ENCODE results near the gene FREM1.

Gene FREM1

DNA sequence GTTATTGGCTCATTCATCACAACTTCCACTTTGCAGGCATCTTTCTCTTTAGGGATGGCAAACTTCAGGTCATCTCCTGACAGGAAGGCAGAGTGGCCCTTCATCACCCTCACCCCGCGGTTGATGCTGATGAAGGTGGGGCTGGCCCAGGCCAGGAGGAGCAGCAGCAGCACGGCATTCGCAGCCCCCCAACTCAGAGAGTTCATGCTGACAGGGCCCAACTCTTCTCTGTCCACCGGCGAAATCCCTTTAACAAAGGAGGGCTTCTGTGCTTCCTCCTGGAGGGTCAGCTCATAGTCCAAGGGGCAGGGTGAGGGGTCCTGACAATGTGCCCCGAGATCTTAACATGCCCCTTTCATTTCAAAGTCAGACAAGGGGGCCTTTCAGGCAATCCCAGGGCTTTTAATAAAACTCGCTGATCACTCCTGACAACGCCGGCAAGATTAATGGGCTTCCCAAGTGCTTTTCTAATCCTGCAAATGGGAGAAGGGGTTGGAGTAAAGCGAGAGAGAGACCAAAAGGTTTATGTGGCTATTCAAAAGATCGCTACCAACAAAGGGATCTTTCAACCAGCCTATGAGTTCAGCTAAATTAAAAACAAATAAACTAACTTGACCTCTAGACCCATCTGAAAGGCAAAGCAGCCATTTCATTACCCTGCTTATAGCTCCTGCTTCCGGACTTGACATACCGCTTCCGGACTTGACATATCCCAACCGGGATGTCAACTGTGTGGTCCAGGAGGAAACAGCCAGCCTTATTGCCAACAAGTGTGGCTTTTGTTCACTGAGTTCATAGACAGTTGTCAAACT lies 41.2 kb downstream of the FREM1 start:
- DNase-seq (ENCODE audit: low read depth in 2 of 2), result no peak

DNA sequence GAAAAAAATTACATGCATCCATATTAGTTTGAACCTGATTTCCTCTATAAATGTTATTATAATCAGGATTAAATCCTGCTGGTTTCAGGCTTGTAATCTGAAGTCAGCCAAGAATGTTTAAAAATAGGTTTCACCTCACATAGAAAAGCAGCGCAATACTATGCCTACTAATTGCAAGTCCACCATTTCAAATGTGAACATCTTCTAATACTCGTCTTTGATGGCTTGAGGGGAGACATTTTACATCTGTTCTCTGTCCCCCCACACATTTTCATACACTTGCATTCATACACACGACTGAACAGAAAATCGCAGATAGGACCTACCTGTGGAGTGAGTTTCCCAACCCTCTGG lies 41.8 kb downstream of the FREM1 start:
- DNase-seq (ENCODE audit: low read depth in 2 of 2), result no peak

DNA sequence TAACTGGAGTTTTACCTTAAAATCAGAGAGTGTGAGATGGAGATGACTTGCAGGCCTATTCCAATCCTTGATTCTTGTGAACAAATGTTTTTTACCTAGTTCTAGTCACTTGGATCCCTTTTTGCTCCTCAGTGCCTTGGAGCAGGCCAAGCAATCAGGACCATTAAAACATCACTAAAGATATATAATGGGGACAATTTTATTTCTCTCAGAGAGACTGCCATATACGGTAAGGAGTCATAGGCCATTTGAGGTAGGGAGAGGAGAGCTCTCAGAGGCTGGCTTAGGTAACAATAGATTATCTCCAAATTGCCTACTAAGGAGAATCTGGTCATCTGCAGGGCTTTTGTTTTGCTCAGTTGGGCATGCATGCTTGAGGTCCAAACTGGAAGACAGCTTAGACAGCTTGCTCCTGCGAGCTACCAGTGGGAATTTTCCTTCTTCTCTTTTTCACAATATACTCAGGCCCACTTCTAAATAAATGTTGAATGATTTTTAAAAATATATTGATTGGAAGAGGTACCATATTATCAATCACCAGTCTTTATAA lies 44.0 kb downstream of the FREM1 start:
- DNase-seq (ENCODE audit: low read depth in 2 of 2), result no peak

DNA sequence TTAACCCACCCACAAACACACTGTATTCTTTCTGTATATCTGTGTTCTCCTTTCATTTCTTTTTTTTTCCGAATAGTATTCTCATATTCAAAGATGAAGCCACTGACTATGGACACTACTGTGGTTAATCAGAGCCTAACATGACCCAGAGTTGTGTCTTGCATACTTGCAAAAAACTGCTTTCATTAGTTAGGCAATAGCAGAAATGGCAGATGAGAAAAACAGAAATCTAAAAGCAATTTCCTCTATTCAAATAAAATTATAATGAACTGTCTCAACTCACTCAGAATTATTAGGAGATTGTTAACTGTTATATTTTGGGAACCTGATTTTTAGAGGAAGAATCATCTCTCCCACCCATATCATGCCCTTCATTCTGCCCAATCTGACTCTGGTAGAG lies 45.9 kb downstream of the FREM1 start:
- no peak for DNase-seq (ENCODE audit: low read depth in 2 of 2)

DNA sequence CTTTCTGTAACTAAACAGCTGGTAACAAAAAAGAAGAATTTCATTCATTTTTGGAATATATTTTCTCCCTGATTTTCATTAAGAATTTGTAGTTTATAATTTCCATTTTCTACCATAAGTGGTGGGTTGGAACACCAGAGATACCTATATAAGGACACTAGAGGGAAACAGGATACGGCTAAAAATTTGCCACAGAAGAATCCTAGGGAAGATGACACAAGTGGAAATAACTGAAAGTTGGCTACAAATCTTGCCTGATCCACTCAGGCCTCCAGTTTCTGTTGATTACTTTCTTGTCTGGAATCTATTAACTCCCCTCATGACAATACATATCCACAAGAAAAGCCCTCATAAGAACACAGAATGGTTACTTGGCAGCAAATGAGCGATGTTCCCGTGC lies 46.8 kb downstream of the FREM1 start:
- DNase-seq (ENCODE audit: low read depth in 2 of 2), result no peak

DNA sequence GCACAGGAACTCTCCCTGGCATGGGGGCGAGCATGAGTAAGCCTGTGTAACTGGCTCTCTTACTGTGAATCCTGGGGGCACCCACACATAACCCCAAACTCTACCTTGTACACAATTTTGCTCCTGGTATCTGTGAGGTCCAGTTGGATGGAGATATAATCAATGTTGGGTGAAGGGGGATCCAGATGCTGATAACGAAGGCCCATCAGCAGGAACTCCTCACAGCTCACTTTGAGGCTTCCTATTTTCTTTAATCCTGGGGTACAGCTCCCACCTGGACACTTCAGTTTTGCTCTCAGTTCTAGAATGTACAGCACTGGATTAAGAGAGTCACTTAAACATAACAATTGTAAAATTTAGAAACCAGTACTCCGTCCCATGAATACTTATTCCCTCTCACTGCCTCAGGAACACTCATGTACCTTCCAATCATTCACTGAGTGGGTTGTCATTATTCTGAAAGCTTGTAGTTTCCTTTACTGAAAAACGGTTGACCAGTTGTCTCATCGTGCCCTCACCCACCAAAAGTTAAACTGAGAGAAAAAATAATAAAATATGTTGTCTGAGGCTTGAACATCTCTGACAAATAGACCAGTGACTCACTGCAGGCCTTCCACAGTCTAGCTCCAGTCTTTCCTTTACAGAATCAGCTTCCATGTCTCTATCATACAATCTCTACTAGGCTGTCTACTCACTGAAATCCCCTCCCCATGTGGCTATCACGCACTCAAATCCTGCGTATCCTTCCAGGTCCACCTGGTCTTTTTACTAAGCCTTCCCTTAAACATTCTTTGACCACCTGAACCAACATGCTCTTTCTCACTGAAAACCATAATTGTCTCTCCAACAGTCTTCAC lies 52.6 kb downstream of the FREM1 start:
- no peak for DNase-seq (ENCODE audit: low read depth in 2 of 2)

DNA sequence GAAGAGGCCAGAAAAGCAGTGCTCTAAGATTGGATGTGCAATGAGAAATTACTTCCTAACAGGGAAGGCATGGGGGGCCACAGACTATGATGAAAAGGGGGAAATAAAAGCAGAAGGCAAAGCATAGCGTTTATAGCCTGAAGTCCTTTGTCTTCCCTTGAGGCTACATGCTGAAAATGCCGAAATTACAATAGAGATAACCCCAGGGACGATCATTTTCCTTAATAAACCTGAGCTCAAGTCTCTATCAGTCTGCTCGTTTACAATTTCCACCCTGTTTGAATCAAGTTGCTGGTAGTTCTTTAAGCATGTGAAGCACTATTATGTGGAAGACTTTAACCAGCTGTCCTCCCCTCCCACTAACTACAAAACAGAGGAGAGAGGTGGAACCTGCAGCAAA lies 60.4 kb downstream of the FREM1 start:
- DNase-seq (ENCODE audit: low read depth in 2 of 2), result no peak

DNA sequence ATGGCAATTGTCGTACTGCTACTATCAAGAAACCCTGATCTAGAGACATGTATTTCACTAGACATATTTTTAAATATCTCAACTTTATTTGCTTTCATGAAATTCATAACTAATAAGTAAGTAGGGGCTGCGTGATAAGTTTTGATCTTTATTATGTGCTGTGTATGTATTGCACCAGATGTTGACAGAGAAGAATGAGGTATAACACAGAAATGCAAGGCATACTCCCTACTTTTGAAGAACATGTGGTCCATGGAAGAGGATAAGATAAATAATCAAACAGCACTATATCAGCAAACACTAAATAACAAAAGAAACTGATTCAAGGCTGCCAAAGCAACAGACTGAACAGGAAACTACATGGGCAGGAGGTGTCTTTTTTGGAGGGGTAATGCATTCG lies 60.9 kb downstream of the FREM1 start:
- DNase-seq (ENCODE audit: low read depth in 2 of 2), result no peak

DNA sequence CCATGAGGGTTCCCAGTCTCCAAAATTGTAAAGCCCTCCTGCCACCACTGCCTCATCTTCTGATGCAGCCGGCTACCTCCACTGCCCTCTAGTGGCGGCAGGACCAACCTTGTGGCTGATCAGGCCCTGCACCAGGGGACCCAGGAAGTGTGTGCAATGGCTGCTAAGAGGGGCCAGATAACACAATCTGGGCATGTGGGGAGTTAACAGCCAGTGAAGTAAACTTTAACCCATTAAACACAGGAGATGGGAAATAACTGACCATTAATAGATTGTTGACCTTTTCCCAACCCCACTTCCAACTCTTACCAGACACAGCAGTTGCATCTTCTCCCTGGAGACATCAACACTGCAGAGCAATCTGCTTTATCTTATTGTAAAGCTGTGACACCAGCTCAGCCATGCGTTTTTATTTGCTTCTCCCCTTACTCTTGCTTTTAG lies 63.3 kb downstream of the FREM1 start:
- DNase-seq (ENCODE audit: low read depth in 2 of 2), result peak; percentile 2 to 62

DNA sequence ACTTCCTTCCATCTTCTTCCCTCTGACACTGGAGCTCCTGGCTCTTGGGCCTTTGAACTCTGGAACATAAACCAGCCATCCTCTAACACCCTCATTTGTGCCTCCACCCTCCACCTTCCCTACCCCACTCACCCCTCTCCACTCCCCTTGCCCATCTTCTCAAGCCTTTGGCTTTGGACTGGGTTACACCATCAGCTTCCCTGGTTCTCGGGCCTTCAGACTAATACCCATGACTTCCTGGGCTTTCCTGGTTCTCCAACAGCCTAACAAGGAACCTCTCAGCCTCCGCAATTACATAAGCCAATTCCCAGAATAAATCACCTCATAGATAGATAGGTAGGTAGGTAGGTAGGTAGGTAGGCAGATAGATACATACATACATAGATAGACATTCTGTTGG lies 67.1 kb downstream of the FREM1 start:
- no peak for DNase-seq (ENCODE audit: low read depth in 2 of 2)

DNA sequence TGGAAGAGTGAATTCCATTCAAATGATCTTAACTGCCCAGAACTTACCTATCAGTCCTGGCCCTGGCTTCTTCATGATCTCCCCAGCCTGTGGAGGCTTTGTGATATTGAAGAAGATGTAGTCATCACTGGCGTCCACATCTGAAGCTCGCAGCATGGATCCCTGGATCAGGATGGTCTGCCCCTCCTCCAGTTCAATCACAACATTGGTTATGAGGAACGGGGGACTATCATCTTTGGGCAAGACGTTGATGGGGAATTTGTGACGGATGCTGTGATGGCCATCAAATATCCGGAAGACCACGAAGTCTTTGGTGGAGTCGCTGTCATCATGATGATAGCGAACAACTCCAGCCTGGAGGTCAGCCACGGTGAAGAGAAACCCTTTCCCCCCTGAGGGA lies 68.0 kb downstream of the FREM1 start:
- DNase-seq (ENCODE audit: low read depth in 2 of 2), result no peak

DNA sequence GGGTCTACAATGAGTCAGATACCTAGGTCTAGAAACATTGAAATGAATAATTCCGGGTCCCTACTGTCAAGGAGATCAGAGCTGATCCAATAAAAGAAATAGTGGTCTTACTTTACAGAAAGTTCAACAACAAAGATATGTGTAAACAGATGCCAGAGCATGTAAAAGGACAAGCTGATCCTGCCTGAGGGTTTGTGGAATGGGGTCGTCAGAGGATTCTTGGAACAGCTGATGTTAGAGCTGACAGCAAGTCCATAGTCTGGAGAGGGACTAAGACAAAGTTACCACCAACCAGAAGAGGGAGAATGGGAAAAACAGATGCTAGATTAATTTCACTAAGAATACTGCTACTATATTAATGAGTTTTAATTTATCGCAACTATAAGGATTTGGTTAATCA lies 71.5 kb downstream of the FREM1 start:
- no peak for DNase-seq (ENCODE audit: low read depth in 2 of 2)

DNA sequence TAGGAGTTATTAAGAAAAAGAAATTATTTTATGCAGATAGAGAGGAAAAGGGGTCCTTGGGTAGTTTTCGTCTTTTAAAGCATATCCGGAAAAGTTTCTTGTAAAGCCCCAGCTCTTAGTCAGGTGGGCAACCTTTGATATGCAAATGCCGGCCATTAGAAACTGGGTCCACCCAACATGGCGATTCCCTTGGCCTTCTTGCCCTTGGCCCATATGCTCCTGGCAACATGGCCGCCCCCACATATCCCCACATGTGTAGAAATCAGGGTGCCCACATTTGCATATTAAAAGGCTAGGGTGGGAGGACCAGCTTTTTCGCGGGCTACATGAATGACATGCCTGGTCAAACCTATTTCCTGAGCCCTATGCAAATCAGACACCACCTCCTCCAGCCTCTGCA lies 73.3 kb downstream of the FREM1 start:
- no peak for DNase-seq (ENCODE audit: low read depth in 2 of 2)

DNA sequence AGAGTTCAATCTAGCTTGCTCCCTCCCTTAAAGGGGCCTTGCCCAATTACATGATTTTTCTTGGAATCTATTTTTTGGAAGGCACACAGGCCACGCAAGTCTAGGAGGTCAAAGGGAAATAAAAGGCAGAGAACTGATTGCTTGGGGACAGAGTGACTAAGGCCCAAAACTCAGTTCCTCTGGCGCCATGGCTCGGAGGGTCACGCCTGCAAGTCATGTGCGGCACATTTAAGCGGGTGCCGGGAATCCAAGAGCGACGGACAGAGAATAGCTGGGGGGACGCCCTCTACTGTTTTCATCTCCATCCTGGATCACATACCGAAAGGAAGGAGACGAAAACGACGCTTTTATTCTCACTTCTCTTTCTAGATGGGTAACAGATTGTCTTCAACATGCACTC lies 78.6 kb downstream of the FREM1 start:
- DNase-seq (ENCODE audit: low read depth in 2 of 2), result no peak

DNA sequence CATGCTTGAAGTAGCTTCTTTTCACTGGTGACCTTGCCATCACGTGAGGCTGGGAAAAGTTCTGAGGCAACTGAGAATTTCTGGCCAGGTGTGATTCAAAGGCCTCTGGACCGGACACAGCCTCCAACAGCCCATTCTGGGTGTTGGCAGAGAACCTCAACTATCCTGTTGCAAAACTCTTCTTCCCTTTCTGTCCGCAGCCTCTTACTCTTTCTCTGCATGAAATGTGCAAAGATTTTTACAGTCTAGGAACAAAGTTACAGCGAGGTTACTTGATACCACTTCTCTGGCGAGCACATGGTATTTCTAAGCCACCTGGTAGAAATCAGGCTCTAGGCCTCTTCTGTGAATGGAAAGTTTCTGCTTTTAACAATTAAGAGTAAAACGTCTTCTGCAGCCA lies 79.2 kb downstream of the FREM1 start:
- DNase-seq (ENCODE audit: low read depth in 2 of 2), result no peak

DNA sequence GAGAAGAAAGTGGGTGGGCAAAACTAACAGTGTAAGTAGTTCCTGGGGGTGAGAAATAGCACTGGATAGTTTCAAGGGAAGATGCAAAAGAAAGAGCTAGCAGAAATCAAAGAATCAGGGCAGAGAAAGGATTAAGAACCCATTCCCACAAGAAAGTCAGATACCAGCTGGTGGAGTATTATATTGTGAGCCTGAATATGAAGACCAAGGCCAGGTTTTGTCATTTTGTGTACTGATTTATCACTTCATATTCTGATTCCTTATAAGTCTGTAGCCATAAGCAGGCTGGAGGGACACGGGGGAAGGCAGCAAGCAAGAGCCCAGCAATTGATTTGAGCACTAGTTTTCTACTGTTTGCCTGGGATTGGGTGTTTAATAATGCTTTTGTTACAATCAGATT lies 80.2 kb downstream of the FREM1 start:
- DNase-seq (ENCODE audit: low read depth in 2 of 2), result no peak

DNA sequence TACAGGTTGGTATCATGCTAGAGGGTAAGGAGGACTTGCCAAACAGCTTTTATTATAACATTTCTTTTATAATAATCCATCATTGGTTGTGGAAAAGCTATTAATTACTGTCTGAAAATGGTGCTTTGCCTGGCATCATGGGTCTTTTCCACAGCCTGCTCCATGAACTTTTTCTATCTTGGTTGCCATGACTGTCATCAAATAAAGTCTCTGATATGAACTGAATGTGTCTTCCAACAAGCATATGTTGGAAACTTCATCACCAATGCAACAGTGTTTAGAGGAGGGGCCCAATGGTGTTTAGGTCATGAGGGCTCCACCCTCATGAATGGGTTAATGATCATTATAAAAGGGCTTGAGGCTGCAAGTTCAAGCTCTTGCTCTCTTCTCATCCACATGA lies 81.0 kb downstream of the FREM1 start:
- DNase-seq (ENCODE audit: low read depth in 2 of 2), result no peak

DNA sequence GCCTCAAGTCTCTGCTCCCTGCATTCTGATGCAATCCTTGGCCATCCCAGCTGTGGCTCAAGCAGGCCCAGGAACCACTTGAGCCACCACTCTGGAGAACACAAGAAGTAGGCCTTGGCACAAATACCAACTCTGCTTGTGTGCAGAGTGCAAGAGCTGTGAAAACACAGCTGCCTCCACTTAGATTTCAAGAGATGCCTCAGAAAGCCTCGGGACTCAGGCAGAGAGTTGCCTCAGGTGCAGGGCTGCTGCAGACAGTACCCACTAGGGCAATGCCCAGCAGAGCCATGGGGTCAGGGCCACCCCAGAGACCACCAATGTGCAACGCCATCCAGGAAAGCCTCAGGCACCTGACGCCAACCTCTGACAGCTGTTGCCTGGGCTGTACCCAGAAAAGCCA lies 82.4 kb downstream of the FREM1 start:
- DNase-seq (ENCODE audit: low read depth in 2 of 2), result no peak

DNA sequence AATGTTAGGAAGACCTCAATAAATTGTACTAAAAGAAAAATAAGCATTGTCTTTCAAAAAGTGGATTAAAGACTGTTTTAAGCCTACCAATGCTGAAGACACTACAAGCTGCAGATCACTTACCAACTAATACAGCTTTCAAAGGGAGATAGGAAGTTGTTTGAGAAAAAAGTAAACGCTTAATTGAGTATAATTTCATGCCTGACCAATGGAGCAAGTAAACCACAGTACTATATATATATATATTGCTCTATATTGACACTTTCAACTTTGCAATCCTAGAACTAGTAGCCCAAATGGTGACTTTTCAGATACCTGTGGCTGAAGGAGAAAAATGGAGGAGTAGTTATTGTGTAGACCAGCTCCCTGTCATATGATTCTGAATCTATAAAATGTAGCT lies 85.7 kb downstream of the FREM1 start:
- no peak for DNase-seq (ENCODE audit: low read depth in 2 of 2)

DNA sequence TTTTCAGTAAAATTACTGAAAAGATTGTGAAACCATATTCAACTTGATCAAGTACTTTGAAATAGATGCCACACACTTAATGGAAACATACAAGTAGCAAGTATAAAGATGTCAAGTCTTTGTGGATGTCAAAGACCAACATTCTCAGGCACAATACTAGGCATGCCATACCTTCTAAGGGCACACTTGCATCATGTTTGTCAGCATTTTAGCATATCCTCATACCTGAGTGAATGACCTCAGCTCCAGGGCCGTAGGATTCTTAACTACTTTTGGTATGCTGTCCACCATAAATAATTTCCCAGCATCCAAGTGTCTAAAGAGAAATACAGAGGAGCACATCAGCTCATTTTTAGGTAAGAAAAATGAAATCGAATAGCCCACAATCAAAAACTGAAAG lies 86.4 kb downstream of the FREM1 start:
- no peak for DNase-seq (ENCODE audit: low read depth in 2 of 2)

DNA sequence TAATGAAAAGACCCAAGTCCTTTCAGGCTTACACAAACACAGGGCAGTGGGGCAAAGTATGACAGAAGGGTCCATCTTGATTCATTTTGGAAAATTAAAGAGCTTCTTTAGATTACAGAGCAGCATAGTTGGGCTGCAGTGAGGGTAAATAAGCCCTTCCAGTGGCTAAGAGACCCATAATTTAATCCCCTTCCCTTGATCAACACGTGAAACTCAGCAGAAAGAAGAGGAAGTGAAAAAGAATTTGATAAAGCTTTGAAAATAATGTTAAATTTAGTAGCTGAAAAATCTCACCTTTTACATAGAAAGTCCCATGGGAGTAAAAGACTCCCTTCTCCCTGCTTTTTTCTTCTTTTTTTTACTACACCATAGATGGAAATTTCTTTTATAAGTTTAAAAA lies 87.6 kb downstream of the FREM1 start:
- DNase-seq (ENCODE audit: low read depth in 2 of 2), result no peak

DNA sequence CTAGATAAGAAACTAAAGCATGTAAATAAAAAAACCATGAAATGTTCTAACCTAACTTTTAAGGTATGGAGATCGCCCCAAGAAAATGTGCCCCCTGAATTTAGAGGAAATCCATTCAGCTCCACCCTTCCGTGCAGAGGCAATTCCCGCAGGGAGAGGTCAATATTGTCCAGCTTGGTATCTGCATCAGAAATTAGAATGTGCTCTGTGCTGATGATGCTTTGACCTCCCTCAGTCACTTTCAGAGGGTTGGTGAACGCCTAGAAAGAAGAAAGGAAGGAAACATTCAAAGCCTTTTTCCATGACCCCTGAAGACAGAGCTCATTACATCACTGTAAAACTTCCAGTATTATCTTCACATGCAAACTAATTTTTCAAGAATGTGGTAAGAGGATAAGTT lies 91.0 kb downstream of the FREM1 start:
- DNase-seq (ENCODE audit: low read depth in 2 of 2), result no peak

DNA sequence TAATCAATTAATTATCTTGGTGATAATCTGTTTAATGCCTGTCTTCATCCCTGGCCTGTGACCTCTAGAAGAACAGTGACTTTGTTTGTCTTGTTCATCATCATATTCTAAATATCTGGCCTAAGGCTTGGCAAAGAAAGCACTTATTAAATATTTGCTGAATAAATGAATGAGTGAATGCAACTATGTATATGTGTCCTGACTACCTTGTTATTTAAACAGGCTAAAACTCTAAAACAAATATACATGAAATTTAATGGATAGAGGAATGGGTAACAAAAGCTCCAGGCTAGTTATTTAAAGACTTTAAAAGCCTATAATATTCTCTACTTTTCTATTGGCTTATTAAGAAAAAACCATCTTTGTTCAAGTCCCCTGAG lies 96.0 kb downstream of the FREM1 start:
- DNase-seq (ENCODE audit: low read depth in 2 of 2), result no peak
